Measurements from ENCODE around the gene CCDC57. TPM values are rescaled to one million over a fixed set of nuclear protein-coding genes. Genes with fewer than 3 reads are reported as not detected.

The CCDC57 gene
- total and polyA plus RNA-seq, 9 of the 15 experiments (the other 6 are each of a cell fraction or from before 2014, with no cell fraction given): 0.83 to 36.2 (median 13.6) TPM

GRCh38 chr17:82079001-82079677 lies 133.5 kb downstream of the CCDC57 start (continued):
- TF ChIP-seq ZNF184 (CRISPR knock-in tag; IDR thresholded peaks at IDR 0.05): no peak
- TF ChIP-seq ZNF583 (CRISPR knock-in tag; IDR thresholded peaks at IDR 0.05): no peak
- no peak for TF ChIP-seq EGR1 (conservative IDR thresholded peaks at IDR 0.05)
- TF ChIP-seq SMARCA5 (IDR thresholded peaks at IDR 0.05): no peak

GRCh38 chr17:82078433-82078832 lies 134.2 kb downstream of the CCDC57 start:
- Histone ChIP-seq H3K36me3 (ENCODE audit: control insufficient read depth, insufficient read depth, low read length) (peaks cover 58% of the 10 kb centered on the region; the same call in 2 of the 3 replicates), H3K4me3 (no peak overlapping the region), H3K4me1 (replicated peaks in 1 of 2; ENCODE audit: control insufficient read depth in 2 of 2, insufficient read depth in 2 of 2, low read length in 2 of 2) (peaks cover 0 to 64% of the 10 kb centered on the region in 2 experiments; a peak in 2 of 5 replicates), H3K9ac (ENCODE audit: insufficient read depth in 1 of 2, low read depth in 2 of 2, low read length in 2 of 2) (no peak overlapping the region), H4K20me1 (replicated peaks; ENCODE audit: control insufficient read depth, insufficient read depth, low read length) (peaks cover 27% of the 10 kb centered on the region), H3K27me3 (ENCODE audit: control insufficient read depth in 2 of 2, insufficient read depth in 2 of 2, low read length in 2 of 2) (no peaks in the 10 kb centered on the region), H3K9me3 (replicated peaks; ENCODE audit: control insufficient read depth, insufficient read depth, low read depth, low read length) (no peaks in the 10 kb centered on the region), H3K79me2 (ENCODE audit: control insufficient read depth, insufficient read depth, low read length) (no peaks in the 10 kb centered on the region; the same call in 2 of the 3 replicates), H3K4me2 (ENCODE audit: insufficient read depth, low read length) (no peak overlapping the region), H3K27ac (ENCODE audit: extremely low read depth, low read depth, low read length) (no peak overlapping the region), H3K9me1 (ENCODE audit: control insufficient read depth, insufficient read depth, low read length) (peaks cover 3% of the 10 kb centered on the region), H2AFZ (ENCODE audit: low read depth, low read length) (no peak overlapping the region)
- WGBS (ENCODE audit: insufficient coverage, low coverage, missing lambda C conversion rate): 95% methylated on average over 13 of the region's 18 CpGs
- intact Hi-C loops (cut with micrococcal nuclease) (no loop called here), in situ Hi-C loops (cut with MboI) (no loop called here)
- POLR2A ChIA-PET: interaction anchor here (3.1 to 4.2 kb wide), 2 partner anchors 9 to 12 kb away, joined by 24 to 52 read pairs; partner anchors contain the start of gene DUS1L
- TSS peak; percentile 34 for BruUV-seq (replicated peaks)
- FAIRE-seq (no peak), DNase-seq (ENCODE audit: extremely low read depth in 1 of 4, low spot score in 3 of 4) (no peak), ATAC-seq (no peak)
- CTCF ChIA-PET (ENCODE audit: low intra/inter-chr PET ratio): no interaction called here
- TF ChIP-seq, protein P1, sequence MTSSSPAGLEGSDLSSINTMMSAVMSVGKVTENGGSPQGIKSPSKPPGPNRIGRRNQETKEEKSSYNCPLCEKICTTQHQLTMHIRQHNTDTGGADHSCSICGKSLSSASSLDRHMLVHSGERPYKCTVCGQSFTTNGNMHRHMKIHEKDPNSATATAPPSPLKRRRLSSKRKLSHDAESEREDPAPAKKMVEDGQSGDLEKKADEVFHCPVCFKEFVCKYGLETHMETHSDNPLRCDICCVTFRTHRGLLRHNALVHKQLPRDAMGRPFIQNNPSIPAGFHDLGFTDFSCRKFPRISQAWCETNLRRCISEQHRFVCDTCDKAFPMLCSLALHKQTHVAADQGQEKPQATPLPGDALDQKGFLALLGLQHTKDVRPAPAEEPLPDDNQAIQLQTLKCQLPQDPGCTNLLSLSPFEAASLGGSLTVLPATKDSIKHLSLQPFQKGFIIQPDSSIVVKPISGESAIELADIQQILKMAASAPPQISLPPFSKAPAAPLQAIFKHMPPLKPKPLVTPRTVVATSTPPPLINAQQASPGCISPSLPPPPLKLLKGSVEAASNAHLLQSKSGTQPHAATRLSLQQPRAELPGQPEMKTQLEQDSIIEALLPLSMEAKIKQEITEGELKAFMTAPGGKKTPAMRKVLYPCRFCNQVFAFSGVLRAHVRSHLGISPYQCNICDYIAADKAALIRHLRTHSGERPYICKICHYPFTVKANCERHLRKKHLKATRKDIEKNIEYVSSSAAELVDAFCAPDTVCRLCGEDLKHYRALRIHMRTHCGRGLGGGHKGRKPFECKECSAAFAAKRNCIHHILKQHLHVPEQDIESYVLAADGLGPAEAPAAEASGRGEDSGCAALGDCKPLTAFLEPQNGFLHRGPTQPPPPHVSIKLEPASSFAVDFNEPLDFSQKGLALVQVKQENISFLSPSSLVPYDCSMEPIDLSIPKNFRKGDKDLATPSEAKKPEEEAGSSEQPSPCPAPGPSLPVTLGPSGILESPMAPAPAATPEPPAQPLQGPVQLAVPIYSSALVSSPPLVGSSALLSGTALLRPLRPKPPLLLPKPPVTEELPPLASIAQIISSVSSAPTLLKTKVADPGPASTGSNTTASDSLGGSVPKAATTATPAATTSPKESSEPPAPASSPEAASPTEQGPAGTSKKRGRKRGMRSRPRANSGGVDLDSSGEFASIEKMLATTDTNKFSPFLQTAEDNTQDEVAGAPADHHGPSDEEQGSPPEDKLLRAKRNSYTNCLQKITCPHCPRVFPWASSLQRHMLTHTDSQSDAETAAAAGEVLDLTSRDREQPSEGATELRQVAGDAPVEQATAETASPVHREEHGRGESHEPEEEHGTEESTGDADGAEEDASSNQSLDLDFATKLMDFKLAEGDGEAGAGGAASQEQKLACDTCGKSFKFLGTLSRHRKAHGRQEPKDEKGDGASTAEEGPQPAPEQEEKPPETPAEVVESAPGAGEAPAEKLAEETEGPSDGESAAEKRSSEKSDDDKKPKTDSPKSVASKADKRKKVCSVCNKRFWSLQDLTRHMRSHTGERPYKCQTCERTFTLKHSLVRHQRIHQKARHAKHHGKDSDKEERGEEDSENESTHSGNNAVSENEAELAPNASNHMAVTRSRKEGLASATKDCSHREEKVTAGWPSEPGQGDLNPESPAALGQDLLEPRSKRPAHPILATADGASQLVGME (CRISPR knock-in tag; IDR thresholded peaks at IDR 0.05): no peak
- TF ChIP-seq SMARCB1 (IDR thresholded peaks at IDR 0.05; ENCODE audit: insufficient read length, low read depth) (no peak), POLR2H (tag; IDR thresholded peaks at IDR 0.05; ENCODE audit: low read depth) (no peak), ZNF445 (CRISPR knock-in tag; IDR thresholded peaks at IDR 0.05; ENCODE audit: low read depth) (no peak), KAT8 (IDR thresholded peaks at IDR 0.05; ENCODE audit: low read depth) (no peak), PREB (CRISPR knock-in tag; IDR thresholded peaks at IDR 0.05) (no peak), OTX1 (CRISPR knock-in tag; IDR thresholded peaks at IDR 0.05) (no peak), RFX1 (IDR thresholded peaks at IDR 0.05) (no peak), POLR2G (IDR thresholded peaks at IDR 0.05; ENCODE audit: low read depth, low read length) (peak; percentile 68), ZFP36 (IDR thresholded peaks at IDR 0.05; ENCODE audit: low read depth, low read length, partially characterized antibody) (no peak), FIP1L1 (IDR thresholded peaks at IDR 0.05; ENCODE audit: low read depth, low read length, poor library complexity, severe bottlenecking) (peak; percentile 5), SRSF9 (IDR thresholded peaks at IDR 0.05; ENCODE audit: borderline replicate concordance, low read depth, low read length) (no peak)
